Stimulated activated CD8-positive, alpha-beta memory T cell treated with anti-CD3 and anti-CD28 coated beads, Interleukin-7, amount 100 ng/mL, for 24 hours (primary cell): Measurements from ENCODE around the gene LHFPL2.
"Not testable (repeated sequence)": the region's sequence is repeated elsewhere in the genome, so short reads cannot be mapped to it uniquely, and the experiment has no call there.

Experiments
- DNase-seq: peaks from one replicate; pipeline ENCODE4 v3.0.0-alpha.2; 2020; ENCODE audit warnings: low read depth

Gene LHFPL2

DNA sequence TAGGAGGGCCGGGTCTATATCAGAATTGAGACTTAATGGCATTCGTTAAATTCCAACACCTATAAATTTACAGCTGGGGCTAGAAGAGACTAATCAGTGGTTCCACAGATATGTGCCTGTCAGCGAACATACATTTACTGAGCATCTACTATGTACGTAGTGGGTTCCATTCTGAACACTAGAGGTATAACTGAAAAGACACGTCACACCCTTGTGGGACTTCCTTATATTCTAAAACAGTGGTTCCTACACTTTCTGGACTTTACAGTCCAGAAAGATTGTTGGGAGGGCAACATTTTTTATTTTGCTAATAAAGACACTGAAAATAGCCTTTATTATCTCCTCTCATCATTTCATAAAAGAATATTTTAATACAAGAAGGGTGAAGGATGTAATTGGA, 147.7 kb downstream of the LHFPL2 start:
- DNase-seq: no peak

DNA sequence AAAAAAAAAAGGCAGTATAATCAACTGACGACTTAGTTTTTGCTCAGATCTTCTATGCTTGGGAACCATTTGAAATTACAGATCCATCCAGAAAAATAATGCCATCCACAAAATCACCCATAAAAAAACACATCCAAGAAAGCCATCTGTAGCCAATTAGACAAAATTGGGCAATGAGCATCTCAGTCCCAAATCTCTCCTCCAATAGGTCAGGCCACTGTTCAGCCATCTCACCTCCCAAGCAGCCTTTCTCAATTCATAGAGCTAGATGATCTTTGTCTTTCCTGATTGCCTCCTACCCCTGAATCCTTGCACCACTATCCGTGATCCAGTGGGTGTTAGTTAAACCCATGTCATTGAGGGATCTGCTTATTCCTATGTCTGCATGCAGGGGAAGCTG, 148.5 kb downstream of the LHFPL2 start:
- DNase-seq: no peak

DNA sequence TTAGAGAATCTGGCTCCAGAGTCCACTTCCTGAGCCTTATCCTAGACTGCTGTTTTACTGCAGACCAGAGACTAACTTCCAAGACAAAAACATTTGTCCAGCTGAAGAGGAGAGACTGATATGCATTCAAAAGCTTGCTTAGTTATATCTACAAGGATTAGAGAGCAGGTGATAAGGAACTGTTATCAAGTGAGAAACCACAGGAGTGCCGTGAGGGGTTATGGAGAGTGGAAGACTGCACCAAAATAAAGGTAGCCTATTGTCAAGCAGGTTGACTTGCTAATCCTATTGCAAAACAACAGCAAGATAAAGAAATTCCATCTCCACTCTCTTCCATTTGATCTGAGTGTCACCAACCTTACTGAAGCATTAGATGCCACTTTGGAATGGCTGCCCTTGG, 149.1 kb downstream of the LHFPL2 start:
- no peak for DNase-seq

DNA sequence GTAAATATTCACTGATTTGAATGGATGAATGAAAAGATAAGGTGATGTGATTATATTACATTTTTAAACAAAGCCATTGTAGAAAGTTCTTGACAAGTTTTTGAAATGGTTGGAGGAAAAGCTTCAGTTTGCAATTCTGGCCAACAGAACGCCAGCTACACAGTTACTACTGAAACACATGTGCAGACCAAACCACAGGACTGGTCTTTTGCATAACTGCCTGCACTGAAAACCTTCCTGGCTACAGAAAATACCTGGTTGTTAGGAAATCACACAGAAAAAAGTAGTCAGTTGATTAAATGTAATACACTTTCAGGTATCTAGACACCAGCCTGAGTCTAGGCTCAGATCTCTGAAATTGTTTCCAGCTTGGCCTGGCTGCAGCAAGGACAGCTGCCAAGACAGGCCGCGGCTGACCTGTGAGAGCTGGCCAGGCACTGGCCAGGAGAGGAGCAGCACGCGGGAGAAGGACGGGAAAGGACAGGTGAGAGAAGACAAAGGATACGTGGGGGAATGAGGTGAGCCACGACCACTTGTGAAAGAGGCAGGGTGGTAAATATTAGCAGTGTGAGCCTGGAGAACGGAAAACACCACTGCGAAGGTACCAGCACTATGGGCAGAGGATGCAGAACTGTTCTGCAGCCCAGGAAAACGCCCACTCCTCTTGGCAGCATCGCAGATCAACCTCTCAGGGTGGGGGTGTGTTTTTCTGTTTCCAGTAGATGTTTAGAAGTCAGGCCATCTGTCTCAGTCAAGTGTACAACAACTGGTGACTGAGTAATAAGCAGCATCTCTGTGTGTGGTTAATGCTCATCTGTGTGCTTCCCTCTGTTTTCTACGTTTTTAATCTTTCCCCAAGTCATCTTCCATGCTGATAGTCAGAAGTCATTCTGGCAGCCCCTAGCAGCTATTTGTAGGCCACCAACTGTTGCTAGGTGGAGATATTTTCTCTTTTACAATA, 150.7 kb downstream of the LHFPL2 start:
- no peak for DNase-seq

DNA sequence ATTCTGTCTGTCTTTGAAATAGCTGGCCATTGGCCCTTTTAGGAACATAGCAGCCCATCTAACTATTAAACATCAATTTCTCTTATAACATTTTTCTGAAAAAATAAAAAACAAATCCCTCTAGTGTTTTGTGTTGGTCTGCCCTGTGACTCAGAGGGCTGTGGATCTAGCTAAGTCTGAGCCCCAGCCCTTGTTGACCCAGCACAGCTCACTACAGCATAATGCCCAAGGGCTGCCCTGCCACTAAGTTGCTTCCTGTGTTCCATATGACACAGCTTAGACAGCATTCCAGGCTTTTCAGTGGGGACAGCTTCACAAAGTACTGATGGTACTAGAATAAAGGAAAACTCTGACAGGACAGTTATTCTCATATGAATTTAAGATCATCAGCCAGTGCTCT, 152.2 kb downstream of the LHFPL2 start:
- DNase-seq: no peak

DNA sequence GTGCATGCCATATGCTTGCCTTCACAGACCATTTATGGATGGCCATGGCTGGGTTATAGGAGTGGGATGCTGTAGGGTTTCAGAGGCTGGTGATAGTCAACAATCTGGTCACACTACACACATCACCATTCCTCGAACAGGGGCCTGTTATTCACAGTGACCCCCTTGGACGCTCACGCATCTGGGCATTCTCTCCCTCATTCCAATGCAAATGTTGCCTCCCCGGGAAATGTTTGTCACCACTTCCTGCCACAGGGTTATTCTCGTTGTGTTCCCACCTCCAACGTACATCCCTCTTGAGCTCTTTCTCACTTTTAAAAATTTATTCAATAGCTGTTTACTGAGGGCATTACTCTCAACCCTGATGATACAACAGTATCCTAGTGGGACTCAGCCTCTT, 152.8 kb downstream of the LHFPL2 start:
- DNase-seq: no peak

DNA sequence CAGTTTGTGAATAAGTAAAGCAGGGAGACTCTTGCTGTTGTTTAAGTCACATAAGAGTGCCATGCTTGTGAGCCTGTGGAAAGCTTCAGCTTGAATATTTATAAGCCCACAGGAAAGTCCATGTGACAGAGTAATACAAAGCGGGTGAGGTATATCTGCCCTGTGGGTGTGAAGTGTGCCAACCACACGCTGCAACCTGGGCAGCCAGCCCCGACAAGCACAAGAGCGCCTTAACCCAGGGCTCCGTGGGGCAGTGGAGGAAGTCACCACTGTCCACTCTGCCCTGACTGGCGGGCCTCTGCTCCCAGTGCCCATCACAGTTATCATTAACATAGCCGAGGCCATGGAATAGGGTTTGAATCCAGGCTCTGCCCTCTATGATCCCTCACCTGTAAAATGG, 155.9 kb downstream of the LHFPL2 start:
- DNase-seq: no peak

DNA sequence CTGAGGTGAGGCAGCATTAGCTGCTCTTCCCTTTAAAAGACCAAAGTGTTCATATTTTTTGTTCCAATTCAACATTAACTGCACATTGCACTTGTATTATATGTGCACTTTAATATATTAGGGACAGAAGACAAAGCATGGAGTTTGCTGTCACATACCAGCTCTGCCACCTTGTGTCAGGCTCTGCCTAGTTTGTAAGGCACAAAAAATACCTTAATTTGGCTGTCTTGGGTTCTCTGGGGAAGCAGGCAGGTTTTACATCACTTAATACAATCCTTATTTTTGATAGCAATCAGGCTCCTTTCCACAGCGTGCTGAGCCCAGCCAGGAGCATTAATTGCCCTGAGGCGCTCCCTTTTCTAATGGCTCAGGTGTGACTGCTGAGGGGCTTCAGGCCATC, 156.3 kb downstream of the LHFPL2 start:
- no peak for DNase-seq

DNA sequence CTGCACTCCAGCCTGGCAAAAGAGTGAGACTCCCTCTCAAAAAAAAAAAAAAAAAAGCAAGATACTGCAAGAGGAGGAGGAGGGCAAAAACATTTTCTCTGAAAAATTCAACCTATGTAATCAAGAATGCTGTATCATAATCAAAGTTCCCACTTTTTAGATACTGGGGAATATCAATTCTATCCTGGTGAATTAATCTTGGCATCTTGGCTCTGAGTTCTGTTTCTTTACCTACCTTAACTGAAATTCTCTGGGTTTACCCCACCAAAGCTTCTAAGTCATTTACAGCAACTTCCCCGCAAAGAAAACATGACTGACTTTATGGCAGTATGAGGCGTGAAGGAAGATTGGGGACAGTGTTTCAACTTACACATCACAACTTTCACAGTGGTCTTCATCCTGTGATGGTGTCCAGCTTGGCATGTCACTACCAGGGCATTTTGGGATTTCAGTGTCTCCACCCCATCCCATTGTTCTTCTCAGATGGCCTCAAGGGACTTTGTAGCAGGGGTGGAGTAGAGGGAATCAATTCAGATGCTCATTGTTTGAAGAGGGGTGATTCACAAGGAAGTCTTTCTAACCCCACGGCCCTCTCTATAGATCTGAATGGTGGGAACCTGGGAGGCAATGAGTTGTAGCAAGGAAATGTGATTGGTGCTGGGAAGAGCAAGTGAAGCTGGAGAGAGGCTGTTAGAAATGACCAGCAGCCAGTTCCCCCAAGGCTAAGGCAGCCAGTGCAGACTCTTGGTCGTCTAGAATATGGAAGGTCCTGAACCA, 157.7 kb downstream of the LHFPL2 start:
- DNase-seq: no peak

DNA sequence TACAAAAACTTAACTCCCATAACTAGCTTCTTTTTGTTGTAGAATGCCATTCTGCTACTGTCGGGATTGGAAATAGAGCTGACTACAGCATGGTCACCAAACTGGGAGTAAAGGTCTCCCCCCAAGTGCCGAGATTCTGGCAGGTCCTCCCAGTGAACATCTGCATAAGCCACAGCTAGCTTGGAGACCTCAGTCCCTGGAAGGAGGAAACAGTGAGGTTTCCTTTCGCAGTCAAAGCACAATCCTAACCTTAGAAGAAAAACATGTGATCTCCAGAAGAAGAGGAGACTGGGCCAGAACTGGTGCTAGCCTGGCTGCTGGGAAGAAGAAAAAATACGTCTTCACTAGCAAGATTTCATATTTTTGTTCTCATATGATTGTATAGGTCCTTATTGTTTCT, 160.7 kb downstream of the LHFPL2 start:
- DNase-seq: no peak

DNA sequence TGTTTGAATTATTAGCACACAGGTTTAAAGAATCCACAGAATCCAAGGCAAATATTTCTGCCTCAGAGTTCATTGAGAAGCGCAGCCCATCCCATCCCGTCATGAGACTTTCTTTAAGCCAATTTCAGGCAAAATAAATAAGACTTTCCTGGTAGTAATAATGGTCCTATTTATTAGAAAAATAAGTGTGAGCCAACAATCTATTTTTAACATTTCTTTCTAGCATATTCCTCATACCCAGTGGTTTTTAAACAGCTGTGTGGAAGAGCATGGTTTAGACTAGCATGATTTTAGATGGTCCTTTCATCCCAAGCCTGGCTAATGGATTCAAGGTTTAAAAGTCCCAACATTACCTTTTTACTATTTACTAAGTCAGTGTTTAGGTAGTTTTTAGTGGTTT, 162.4 kb downstream of the LHFPL2 start:
- DNase-seq: no peak

DNA sequence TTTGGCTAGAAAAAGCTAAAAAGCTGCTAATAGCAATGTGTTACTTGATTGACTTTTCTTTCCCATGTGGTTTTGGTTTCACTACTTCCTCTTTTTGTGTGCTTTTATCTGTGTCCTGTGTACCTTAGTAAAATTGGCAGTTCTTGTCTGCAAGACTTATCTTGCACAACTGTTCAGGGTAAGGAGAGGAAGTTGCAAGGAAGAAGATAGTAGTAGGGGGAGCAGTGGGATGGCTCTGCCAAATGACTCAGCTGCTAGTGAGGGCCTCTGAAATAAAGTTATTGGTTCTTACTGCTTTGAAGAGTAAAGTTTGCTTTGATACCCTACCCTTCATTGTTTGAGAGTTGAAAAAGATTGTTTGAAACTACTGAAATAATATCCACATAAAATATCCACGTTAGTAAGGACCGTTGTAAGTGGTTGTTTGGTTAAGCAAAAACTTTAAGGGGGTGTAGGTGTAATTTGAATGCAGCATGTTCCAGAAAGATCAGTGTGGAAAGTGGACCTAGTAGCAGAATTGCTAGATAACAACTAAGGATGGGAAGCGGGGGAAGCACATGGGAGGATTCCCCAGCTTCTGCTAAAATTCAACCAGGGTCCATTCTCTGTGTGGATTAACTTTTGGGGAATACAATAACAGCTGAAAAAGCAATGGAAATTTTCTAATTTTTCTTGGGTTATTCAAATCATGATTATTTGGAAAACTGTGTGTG, 164.6 kb downstream of the LHFPL2 start:
- DNase-seq: no peak

DNA sequence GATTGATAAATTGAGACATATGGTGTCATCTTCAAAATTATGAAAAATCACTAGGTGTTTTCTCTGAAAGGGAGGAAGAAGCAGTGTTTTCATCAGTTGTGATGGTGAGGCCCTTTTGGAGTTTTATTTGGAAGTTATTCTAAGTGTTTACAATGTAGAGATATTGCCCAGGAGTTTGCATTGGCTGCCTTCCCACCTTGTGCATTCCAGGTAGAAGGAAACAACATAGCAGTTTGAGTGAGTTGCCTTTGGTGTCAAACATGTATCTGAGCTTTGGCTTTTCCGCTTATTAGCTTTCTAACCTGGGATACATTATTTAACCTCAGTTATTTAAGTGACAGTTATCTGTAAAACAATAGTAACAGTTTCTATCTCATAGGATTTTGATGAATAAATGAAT, 165.6 kb downstream of the LHFPL2 start:
- DNase-seq: no peak

DNA sequence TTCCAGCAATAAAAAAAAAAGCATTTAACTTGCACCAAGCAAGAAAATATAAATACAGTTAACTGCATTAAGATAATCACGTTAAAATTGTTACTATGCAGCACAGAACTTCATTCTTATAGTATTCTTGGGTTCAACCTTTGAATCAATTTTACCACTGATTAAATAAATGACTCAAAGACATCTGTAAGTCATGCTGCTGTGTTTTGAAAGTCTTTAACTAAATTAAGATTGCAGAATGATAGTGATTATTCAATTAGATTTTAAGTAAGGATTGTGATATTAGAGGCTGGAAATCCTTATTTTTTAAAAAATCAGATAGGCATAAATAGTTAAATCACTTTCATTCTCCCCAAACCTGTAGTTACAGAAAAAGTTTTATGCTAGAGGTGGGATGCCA, 171.8 kb downstream of the LHFPL2 start:
- DNase-seq: no peak

DNA sequence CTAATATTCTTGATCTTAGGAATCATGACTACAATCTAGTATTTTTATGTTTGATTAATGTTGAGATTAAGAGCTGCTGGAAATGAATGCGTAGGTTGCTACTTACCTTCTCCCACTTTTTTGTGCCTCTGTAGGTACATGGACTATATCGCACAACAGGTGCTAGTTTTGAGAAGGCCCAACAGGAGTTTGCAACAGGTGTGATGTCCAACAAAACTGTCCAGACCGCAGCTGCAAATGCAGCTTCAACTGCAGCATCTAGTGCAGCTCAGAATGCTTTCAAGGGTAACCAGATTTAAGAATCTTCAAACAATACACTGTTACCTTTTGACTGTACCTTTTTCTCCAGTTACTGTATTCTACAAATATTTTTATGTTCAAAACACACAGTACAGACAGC, 173.2 kb downstream of the LHFPL2 start:
- no peak for DNase-seq

DNA sequence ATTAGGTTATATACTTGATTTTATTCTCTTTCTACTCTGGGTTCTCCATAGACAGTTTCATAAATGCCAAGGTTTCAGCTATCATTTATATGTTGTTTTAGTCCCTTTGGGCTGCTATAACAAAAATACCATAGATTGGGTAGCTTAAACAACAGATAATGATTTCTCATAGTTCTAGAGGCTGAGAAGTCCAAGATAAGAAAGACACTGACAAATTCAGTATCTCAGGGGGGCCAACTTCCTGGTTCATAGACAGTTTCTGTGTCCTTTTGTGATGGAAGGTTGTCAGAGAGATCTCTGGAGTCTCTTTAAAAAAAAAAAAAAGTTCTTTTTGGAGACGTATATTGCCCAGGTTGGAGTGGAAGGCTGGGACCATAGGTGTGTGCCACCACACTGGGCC, 174.8 kb downstream of the LHFPL2 start:
- no peak for DNase-seq

DNA sequence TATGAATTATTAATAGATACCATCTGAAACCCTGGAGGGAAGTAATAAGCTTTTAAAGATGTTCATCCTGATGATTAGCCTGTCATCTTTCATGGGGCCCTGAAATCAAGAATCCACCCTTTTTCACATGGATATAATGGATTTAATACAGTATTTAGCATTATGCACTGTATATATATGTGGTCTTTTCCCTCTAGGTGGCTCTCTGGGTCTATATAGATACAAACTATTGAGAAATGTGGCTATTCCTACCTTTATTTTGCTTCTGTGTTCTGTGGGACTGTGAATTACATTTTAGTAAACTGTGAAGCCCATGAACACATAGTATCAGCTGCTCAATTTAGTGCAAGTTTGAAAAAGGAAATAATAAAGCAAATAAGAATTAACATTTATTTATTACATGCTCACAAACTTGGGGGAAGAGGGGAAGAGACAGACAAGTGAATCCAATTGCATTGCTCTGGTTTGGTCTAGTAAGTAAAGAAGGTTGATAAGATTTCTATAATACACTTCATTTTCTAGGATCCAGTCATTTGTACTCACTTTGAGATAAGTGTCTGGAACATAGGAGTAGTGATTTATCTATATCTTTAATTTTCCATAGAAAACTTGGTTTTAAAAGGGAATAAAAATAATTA, 176.0 kb downstream of the LHFPL2 start:
- no peak for DNase-seq

DNA sequence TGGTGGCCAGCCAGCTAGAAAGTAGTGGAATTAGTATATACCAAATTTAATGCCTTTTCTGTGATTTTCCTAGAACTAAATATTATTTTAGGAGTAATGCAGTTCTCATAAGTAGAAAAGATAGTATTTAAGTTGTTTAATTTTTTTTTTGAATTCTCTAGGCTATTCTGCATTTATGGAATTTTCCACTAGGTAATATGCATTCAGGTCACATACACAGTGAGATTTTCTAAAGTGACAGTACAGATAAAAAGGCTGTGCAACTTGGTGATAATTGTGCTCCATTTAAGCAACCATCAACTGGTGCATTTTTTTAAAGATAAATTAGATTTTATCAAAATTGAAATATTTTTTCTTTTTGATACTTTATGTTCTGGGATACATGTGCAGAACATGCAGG, 176.7 kb downstream of the LHFPL2 start:
- DNase-seq: no peak

DNA sequence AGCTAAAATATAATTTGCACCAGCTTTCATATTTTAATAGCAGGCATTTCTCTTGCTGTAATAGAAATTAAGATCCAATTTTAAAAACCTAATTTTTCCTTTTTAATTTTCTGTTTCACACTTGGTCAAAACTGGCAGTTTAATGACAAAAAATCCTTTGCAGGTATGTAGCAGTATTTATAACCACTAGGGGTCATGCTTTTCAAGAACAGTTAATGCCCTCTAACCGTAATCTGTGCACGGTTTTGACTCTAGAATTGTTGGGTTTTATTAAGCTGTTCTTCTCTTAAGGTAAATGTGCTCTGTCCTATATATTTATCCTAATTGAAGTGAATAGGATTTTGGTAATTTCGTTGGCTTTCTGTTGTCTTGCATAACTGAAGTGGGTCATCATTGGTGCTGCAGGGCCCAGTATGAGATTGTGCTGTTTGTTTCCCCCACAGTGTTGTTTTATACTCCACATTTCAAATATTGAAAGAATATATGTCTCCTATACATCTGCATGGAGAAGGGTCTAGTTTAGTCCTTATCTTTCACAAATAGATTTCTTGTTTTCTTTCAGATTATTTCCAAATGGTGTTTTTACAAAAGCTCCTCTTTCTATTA, 180.7 kb downstream of the LHFPL2 start:
- DNase-seq: no peak

DNA sequence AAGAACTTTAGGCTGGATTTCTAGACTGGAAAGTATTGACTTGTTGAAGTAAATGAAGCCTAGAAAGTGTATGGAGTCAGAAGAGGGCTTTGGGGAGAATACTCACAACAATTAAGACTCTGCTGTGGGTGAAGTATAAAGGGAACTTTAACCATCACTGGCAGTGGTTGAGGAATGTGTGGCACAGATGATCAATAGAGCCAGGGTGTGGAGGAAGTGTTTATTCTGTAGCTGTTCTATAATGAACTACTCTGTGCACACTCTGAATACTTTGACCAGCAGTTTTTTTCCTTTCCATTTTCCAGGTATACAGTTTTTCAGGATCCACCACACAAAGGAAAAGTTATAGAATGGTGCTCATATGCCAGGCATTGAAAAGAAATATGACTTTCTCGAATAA, 181.4 kb downstream of the LHFPL2 start:
- no peak for DNase-seq

DNA sequence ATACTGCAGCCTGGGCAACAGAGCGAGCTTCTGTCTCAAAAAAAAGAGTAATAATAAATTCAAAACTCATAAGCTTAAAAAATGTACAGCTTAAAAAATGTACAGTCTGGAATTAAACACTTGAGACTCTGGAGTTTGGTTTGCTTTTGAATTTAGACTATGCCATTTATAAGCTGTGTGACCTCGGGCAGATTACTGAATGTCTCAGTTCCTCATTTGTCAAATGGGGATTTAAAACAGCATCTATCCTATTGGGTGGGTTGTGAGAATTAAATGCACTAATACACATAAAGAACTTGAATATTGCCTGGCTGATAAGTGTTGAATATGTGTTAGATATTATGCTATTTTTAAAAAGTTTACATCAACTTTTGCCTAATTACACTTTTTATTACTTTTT, 189.7 kb downstream of the LHFPL2 start:
- DNase-seq: no peak

DNA sequence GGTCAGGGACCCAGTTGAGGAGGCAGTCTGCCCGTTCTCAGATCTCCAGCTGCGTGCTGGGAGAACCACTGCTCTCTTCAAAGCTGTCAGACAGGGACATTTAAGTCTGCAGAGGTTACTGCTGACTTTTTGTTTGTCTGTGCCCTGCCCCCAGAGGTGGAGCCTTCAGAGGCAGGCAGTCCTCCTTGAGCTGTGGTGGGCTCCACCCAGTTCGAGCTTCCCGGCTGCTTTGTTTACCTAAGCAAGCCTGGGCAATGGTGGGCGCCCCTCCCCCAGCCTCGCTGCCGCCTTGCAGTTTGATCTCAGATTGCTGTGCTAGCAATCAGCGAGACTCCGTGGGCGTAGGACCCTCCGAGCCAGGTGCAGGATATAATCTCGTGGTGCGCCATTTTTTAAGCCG, 191.1 kb downstream of the LHFPL2 start:
- DNase-seq: not testable (repeated sequence)
